Hepatocyte (in vitro differentiated cells): ENCODE data around the gene BRCA1. TPM values are rescaled to one million over a fixed set of nuclear protein-coding genes. Genes with fewer than 3 reads are reported as not detected.
"Not testable (repeated sequence)": the region's sequence is repeated elsewhere in the genome, so short reads cannot be mapped to it uniquely, and the experiment has no call there.

Experiments used
- DNase-seq: peaks from one replicate; pipeline ENCODE4 v3.0.0-alpha.2; 2016; ENCODE audit warnings: low spot score
- H2AFZ ChIP-seq: fragments of 200-600 bp; sonication (generic); 2 replicates; pipeline ENCODE4 v1.6.0; 2016; ENCODE audit warnings: antibody characterized with exemption, mild to moderate bottlenecking
- H3K27ac ChIP-seq: fragments of 200-600 bp; sonication (generic); 2 replicates; pipeline ENCODE4 v1.5.1; 2016; ENCODE audit warnings: mild to moderate bottlenecking
- H3K27me3 ChIP-seq: fragments of 200-600 bp; sonication (generic); 2 replicates; pipeline ENCODE4 v1.6.1; 2016
- H3K36me3 ChIP-seq: fragments of 200-600 bp; sonication (generic); replicated peaks from 2 replicates; pipeline ENCODE4 v1.5.1; 2016; ENCODE audit warnings: low read depth; ENCODE audit not compliant: insufficient read depth
- H3K4me1 ChIP-seq: fragments of 200-600 bp; sonication (generic); 2 replicates; pipeline ENCODE4 v1.5.1; 2016; ENCODE audit warnings: mild to moderate bottlenecking, moderate library complexity; ENCODE audit not compliant: insufficient read depth
- H3K4me2 ChIP-seq: fragments of 200-600 bp; sonication (generic); 2 replicates; pipeline ENCODE4 v1.6.0; 2016
- H3K4me3 ChIP-seq: fragments of 200-600 bp; sonication (generic); 2 replicates; pipeline ENCODE4 v1.5.1; 2016; ENCODE audit warnings: mild to moderate bottlenecking
- H3K79me2 ChIP-seq: fragments of 200-600 bp; sonication (generic); 2 replicates; pipeline ENCODE4 v1.6.0; 2017; ENCODE audit warnings: mild to moderate bottlenecking
- H3K9me2 ChIP-seq: fragments of 200-600 bp; sonication (generic); replicated peaks from 2 replicates; pipeline ENCODE4 v1.6.0; 2017; ENCODE audit warnings: mild to moderate bottlenecking; ENCODE audit not compliant: insufficient read depth
- H3K9me3 ChIP-seq: fragments of 200-600 bp; sonication (generic); 2 replicates; pipeline ENCODE4 v1.5.1; 2016; ENCODE audit warnings: low read depth, mild to moderate bottlenecking
- H4K20me1 ChIP-seq: fragments of 200-600 bp; sonication (generic); 2 replicates; pipeline ENCODE4 v1.6.0; 2016; ENCODE audit warnings: mild to moderate bottlenecking; ENCODE audit not compliant: insufficient read depth, poor library complexity, severe bottlenecking
- EZH2 ChIP-seq: fragments of 200-600 bp; sonication (generic); IDR thresholded peaks from 2 replicates; pipeline ENCODE4 v1.6.1; 2016; ENCODE audit warnings: antibody characterized with exemption, mild to moderate bottlenecking, borderline replicate concordance
- EZH2phosphoT487 ChIP-seq: fragments of 200-600 bp; sonication (generic); IDR thresholded peaks from one replicate; pipeline ENCODE4 v1.6.1; 2018; ENCODE audit warnings: antibody characterized with exemption, mild to moderate bottlenecking, low read depth, moderate library complexity; ENCODE audit not compliant: unreplicated experiment, severe bottlenecking
- WGBS: methylation state at CpG from one replicate; pipeline ENCODE4 v1.1.6; 2016; ENCODE audit warnings: low lambda C conversion rate; ENCODE audit errors: missing lambda C conversion rate; 5-methylcytosine and 5-hydroxymethylcytosine counted together
- polyA plus RNA-seq: library from polyadenylated mRNA; unstranded; fragments of >200 nt; fragmentation: Nextera tagmentation; extraction: Ambion mirVana; gene quantifications from 2 replicates; pipeline ENCODE4 v1.2.1, GENCODE V29; 2016
- total RNA-seq: library from RNA; depleted of rRNA; stranded (reverse); fragments of >200 nt; gene quantifications from 2 replicates; pipeline ENCODE4 v1.2.3, GENCODE V29; 2014
- TF ChIP-seq, protein P1 (sequence below): fragments of 200-600 bp; sonication (generic); IDR thresholded peaks from 2 replicates; pipeline ENCODE4 v1.5.1; 2016; ENCODE audit warnings: antibody characterized with exemption, mild to moderate bottlenecking; ENCODE audit not compliant: poor library complexity

The BRCA1 gene
- total and polyA plus RNA-seq, 2 experiments from 2014 or later: 7.0 to 8.0 TPM

- DNase-seq: no peak
- Histone ChIP-seq H3K9me3 (no peaks in the 10 kb centered on the region), H3K4me1 (no peaks in the 10 kb centered on the region), H3K9me2 (no peaks in the 10 kb centered on the region), H2AFZ (no peak overlapping the region), H3K27ac (no peak overlapping the region), H3K4me3 (no peak overlapping the region), H3K27me3 (no peaks in the 10 kb centered on the region), H3K79me2 (no peaks in the 10 kb centered on the region), H3K4me2 (no peak overlapping the region), H4K20me1 (no peaks in the 10 kb centered on the region), H3K36me3 (no peaks in the 10 kb centered on the region)
- WGBS: 98% methylated on average over 19 of the region's 19 CpGs
- TF ChIP-seq, protein P1, sequence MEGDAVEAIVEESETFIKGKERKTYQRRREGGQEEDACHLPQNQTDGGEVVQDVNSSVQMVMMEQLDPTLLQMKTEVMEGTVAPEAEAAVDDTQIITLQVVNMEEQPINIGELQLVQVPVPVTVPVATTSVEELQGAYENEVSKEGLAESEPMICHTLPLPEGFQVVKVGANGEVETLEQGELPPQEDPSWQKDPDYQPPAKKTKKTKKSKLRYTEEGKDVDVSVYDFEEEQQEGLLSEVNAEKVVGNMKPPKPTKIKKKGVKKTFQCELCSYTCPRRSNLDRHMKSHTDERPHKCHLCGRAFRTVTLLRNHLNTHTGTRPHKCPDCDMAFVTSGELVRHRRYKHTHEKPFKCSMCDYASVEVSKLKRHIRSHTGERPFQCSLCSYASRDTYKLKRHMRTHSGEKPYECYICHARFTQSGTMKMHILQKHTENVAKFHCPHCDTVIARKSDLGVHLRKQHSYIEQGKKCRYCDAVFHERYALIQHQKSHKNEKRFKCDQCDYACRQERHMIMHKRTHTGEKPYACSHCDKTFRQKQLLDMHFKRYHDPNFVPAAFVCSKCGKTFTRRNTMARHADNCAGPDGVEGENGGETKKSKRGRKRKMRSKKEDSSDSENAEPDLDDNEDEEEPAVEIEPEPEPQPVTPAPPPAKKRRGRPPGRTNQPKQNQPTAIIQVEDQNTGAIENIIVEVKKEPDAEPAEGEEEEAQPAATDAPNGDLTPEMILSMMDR: no peak
- TF ChIP-seq EZH2 (no peak), EZH2phosphoT487 (no peak)
Measured at GRCh38 chr17:43135454-43135819, 10.3 kb upstream of the BRCA1 start.

- Histone ChIP-seq H3K27me3 (no peaks in the 10 kb centered on the region), H3K4me2 (no peak overlapping the region), H3K9me3 (no peaks in the 10 kb centered on the region), H3K4me1 (no peaks in the 10 kb centered on the region), H3K79me2 (peaks cover 3% of the 10 kb centered on the region), H2AFZ (no peak overlapping the region), H3K36me3 (no peaks in the 10 kb centered on the region), H3K4me3 (no peak overlapping the region), H3K27ac (no peak overlapping the region), H4K20me1 (no peaks in the 10 kb centered on the region), H3K9me2 (no peaks in the 10 kb centered on the region)
- TF ChIP-seq EZH2phosphoT487 (no peak), EZH2 (no peak)
- TF ChIP-seq, protein P1: no peak
- 94% methylated on average over 25 of the region's 25 CpGs for WGBS
- DNase-seq: no peak
Measured at GRCh38 chr17:43134774-43135453, 9.8 kb upstream of the BRCA1 start.

DNA sequence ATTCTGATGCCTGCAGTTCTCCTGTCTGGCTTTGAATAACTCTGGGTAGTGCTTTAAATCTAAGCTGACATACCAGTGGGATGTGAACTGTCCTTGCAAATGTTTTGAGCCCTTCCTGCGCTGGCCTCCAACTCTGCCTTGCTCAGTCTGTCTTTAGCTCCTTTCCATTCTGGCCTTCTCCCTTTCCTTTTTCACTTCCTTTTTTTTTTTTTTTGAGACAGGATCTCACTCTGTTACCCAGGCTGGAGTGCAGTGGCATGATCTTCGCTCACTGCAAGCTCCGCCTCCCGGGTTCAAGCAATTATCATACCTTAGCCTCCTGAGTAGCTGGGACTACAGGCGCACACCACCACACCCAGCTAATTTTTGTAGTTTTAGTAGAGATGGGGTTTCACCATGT lies 8.3 kb upstream of the BRCA1 start:
- not testable (repeated sequence) for H3K4me2 ChIP-seq, H3K9me3 ChIP-seq

DNA sequence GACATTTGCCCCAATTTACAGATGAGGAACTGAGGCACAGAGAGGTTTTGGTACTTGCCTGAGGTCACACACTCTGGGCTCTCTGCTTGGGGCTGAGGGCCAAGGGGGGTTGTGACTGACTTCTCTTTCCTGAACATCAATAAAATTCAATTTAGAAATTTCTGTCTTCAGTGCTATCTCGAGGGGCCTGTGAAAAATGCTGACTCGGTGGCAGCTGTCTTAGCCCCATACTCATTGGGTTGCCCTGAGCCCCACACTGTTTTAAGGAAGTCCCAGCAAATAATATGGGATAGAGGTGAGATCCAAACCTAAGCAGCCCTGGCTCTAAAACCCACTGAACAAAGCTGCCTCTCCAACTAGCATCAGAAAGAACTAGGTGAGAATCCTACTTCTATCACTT lies 7.0 kb upstream of the BRCA1 start:
- H3K4me3 ChIP-seq: no peak overlapping the region
- H3K4me1 ChIP-seq: no peaks in the 10 kb centered on the region
- H3K4me2 ChIP-seq: no peak overlapping the region
- DNase-seq: no peak
- no peaks in the 10 kb centered on the region for H3K36me3 ChIP-seq
- H3K79me2 ChIP-seq: peaks cover 23% of the 10 kb centered on the region
- WGBS: 97% methylated on average over 2 of the region's 2 CpGs
- no peaks in the 10 kb centered on the region for H4K20me1 ChIP-seq
- no peaks in the 10 kb centered on the region for H3K9me2 ChIP-seq
- H3K27ac ChIP-seq: no peak overlapping the region
- H3K9me3 ChIP-seq: no peaks in the 10 kb centered on the region
- H3K27me3 ChIP-seq: no peaks in the 10 kb centered on the region
- TF ChIP-seq, protein P1: no peak
- TF ChIP-seq EZH2phosphoT487 (no peak), EZH2 (no peak)
- H2AFZ ChIP-seq: no peak overlapping the region

More for the DNA sequence above, 8.3 kb upstream of the BRCA1 start:
- WGBS: 100% methylated on average over 5 of the region's 5 CpGs
- H2AFZ ChIP-seq, H3K9me2 ChIP-seq, H3K27me3 ChIP-seq, H4K20me1 ChIP-seq, DNase-seq, H3K36me3 ChIP-seq, H3K27ac ChIP-seq, H3K4me1 ChIP-seq, H3K4me3 ChIP-seq: not testable (repeated sequence)
- H3K79me2 ChIP-seq: peaks cover 13% of the 10 kb centered on the region
